Naive B cell (primary cell): ENCODE results near the gene TNFRSF13B. TPM values are rescaled to one million over a fixed set of nuclear protein-coding genes. Genes with fewer than 3 reads are reported as not detected.
"Not testable (repeated sequence)": the region's sequence is repeated elsewhere in the genome, so short reads cannot be mapped to it uniquely, and the experiment has no call there.

Source experiments
- ATAC-seq, 2 donors: fragments of 150-1000 bp; cut with Tn5 transposase; 2 replicates each; pipeline ENCODE4 v1.10.0; 2021; ENCODE audit warnings: low read depth in 2 of 2, mild to moderate bottlenecking in 2 of 2, moderate library complexity in 2 of 2
- DNase-seq: peaks from one replicate; pipeline ENCODE4 v3.0.0; 2022
- H3K27ac Mint-ChIP-seq, 6 donors: one replicate each; pipeline ENCODE4 v1.8.0; 2020 to 2022; ENCODE audit warnings: mild to moderate bottlenecking in 6 of 6, mixed read lengths in 6 of 6, moderate library complexity in 5 of 6, inconsistent platforms in 2 of 6
- H3K27me3 Mint-ChIP-seq, 3 donors: one replicate each; pipeline ENCODE4 v1.8.0; 2021 to 2022; ENCODE audit warnings: mixed read lengths in 3 of 3, mild to moderate bottlenecking in 1 of 3
- H3K36me3 Mint-ChIP-seq, 2 donors: one replicate each; pipeline ENCODE4 v1.8.0; 2020 to 2022; ENCODE audit warnings: mixed read lengths in 2 of 2, inconsistent platforms in 1 of 2, mild to moderate bottlenecking in 1 of 2
- H3K4me1 Mint-ChIP-seq, 3 donors: one replicate each; pipeline ENCODE4 v1.8.0; 2020 to 2022; ENCODE audit warnings: mixed read lengths in 3 of 3, inconsistent platforms in 1 of 3, mild to moderate bottlenecking in 1 of 3, moderate library complexity in 1 of 3
- H3K4me3 Mint-ChIP-seq, 8 donors: one replicate each; pipeline ENCODE4 v1.8.0; 2020 to 2022; ENCODE audit warnings: mild to moderate bottlenecking in 8 of 8, mixed read lengths in 8 of 8, moderate library complexity in 8 of 8, inconsistent platforms in 2 of 8
- H3K9me3 Mint-ChIP-seq, 7 donors: one replicate each; pipeline ENCODE4 v1.8.0; 2020 to 2022; ENCODE audit warnings: mixed read lengths in 7 of 7, mild to moderate bottlenecking in 5 of 7, inconsistent platforms in 2 of 7, moderate library complexity in 1 of 7
- polyA plus RNA-seq, 6 donors: library from polyadenylated mRNA; unstranded; fragments of 300-500 nt; fragmentation: Illumina TruSeq; gene quantifications; one replicate each; pipeline ENCODE4 v1.2.3, GENCODE V29; 2021; ENCODE audit warnings: low read depth in 6 of 6

Gene TNFRSF13B
- polyA plus RNA-seq, 6 donors from 2014 or later = 4.0 to 17.5 (median 13.3) TPM

DNA sequence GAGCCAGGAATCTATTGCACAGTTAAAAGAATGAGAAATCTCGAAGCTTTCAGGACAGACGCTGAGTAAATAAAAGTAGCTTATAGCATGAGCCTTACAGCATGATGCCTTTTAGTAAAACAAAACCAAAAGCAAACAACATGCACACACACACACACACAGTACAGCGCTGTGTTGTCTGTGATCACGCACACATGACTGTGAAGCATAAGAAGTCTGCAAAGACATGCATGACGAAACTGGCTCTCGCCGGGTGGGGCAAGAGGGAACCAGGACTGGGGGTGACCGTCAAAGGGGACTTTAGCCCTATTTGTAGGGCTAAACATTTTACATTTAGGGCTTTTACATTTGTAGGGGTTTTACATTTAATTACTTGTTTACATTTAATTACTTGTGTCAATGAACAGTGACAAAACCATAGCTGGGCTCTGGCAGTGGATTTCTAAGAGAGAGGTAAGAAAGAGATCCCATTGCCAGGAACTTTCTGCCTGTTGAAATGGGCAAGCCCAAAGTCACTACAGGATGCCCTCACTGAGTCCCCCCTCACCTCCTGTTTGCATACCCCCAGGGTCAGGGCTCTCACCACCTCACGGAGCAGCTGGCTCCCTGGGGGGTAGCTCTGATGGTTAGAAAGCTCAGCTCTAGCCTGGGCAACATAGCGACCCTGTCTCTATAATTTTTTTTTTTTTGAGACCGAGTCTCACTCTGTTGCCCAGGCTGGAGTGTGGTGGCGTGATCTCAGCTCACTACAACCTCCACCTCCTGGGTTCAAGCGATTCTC lies 2.0 kb upstream of the TNFRSF13B start:
- H3K27me3 Mint-ChIP-seq = no peaks in the 10 kb centered on the region
- no peaks in the 10 kb centered on the region for H3K9me3 Mint-ChIP-seq
- ATAC-seq (peak; percentile 71 to 78), DNase-seq (peak; percentile 72)
- peak overlapping the region; percentile 58 to 93 (median 82) for H3K4me3 Mint-ChIP-seq
- peaks cover 73 to 96% (median 77%) of the 10 kb centered on the region in 3 donors for H3K4me1 Mint-ChIP-seq
- H3K36me3 Mint-ChIP-seq = no peaks in the 10 kb centered on the region
- peak overlapping the region; percentile 84 to 99 (median 90) for H3K27ac Mint-ChIP-seq

DNA sequence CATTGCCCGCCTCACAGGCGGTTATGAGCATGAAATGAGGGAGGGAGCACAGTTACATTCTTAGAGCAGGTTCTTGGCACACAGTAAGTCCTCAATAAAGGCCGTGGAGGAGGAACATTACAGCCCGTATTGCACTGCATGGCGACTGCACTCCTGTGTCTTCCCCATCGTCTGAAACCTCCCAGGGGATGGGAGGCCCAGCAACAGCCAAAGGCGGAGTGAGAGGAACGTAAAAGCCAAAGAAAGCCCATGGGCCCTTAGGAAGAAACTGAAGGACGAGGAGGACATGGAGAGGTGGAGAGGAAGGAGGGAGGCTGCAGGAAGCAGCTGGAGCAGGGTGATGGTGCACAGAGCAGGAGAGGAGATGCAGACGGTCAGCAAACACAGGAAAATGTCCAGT lies 1.1 kb upstream of the TNFRSF13B start:
- Mint-ChIP-seq H3K27ac (peak overlapping the region in 5 of 6 donors; percentile 88 to 99 (median 93)), H3K4me3 (peak overlapping the region; percentile 58 to 93 (median 82)), H3K4me1 (peaks cover 73 to 91% (median 77%) of the 10 kb centered on the region in 3 donors)
- H3K36me3 Mint-ChIP-seq, ATAC-seq, DNase-seq, H3K9me3 Mint-ChIP-seq, H3K27me3 Mint-ChIP-seq: not testable (repeated sequence)

- Mint-ChIP-seq H3K27ac (peak overlapping the region; percentile 53 to 99 (median 92)), H3K4me1 (peaks cover 67 to 86% (median 76%) of the 10 kb centered on the region in 3 donors), H3K9me3 (no peaks in the 10 kb centered on the region), H3K36me3 (no peaks in the 10 kb centered on the region), H3K4me3 (peak overlapping the region; percentile 74 to 93 (median 86)), H3K27me3 (no peaks in the 10 kb centered on the region)
- no peak for DNase-seq
- ATAC-seq = no peak
Measured at GRCh38 chr17:16972346-16972745, 428 bp upstream of the TNFRSF13B start.

DNA sequence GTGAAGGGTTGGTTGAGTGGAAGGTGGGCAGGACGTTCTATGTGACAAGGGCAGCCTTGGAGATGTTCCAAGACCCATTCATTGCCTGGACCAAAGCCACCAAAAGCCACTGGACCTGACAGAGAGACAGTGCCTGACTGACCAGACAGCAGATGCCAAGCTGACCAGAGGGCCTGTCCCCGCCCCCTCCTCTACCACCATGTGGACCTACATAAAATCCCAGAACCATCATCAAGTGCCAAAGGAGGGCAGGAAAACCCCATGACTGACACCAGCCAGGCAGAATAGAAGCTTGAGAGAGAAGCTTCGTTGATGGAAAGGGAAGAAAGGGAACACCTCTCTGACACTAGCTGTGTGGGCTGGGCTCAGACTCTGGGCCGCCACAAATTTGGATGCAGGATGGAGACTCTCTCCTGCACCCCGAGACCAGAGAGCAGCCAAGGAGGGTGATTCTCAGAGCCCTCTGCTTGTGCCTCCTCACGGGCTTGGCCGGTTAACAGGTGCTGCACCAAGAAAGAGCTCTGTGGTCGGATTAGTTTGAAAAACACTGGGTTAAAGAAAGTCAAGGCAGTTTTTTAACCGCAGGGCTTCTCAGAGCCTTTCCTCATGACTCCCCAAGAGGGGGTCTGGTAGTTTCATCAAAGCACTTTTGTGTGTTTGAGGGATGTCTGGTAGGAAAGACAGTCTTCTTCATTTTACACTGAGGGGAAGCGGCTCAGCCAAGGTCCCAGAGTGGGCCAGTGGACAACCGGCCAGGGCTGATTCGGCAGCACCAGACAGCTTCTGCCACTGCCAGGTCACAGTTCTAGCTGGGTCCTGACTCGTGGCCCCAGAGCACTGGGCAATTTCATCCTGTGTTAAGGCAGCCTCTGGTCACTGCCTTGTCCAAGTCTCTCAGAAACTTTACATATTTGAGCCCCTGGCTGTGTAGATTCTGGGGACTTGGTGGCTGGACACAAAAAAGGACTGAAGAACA lies 1.7 kb downstream of the TNFRSF13B start:
- peaks cover 55 to 69% (median 55%) of the 10 kb centered on the region in 3 donors for H3K4me1 Mint-ChIP-seq
- no peak for DNase-seq
- peak overlapping the region; percentile 9 to 99 (median 77) for H3K27ac Mint-ChIP-seq
- H3K4me3 Mint-ChIP-seq = peak overlapping the region; percentile 32 to 87 (median 80)
- no peaks in the 10 kb centered on the region for H3K27me3 Mint-ChIP-seq
- peak in 1 of 2 donors; percentile 8 for ATAC-seq
- H3K9me3 Mint-ChIP-seq = no peaks in the 10 kb centered on the region
- no peaks in the 10 kb centered on the region for H3K36me3 Mint-ChIP-seq

DNA sequence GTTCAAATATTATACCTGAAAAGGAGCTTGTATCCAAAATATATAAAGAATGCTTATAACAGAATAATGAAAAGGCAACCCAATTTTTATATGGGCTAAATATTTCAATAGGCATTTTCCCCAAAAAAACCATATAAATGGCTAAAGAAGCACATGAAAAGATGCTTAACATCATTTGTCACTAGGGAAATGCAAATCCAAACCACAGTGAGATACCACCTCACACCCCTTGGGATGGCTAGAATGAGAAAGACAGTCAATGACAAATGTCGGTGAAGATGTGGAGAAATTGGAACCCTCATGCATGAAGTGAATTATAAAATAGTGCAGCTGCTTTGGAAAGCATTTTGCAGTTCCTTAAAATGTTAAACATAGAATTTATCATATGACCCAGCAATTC lies 3.1 kb downstream of the TNFRSF13B start:
- Mint-ChIP-seq H3K4me3 (peak overlapping the region in 3 of 8 donors; percentile 12 to 87 (median 54)), H3K9me3 (no peaks in the 10 kb centered on the region), H3K36me3 (no peaks in the 10 kb centered on the region), H3K27ac (peak overlapping the region in 4 of 6 donors; percentile 29 to 99 (median 55)), H3K27me3 (no peaks in the 10 kb centered on the region), H3K4me1 (peaks cover 46 to 56% (median 48%) of the 10 kb centered on the region in 3 donors)
- DNase-seq = no peak
- no peak for ATAC-seq

DNA sequence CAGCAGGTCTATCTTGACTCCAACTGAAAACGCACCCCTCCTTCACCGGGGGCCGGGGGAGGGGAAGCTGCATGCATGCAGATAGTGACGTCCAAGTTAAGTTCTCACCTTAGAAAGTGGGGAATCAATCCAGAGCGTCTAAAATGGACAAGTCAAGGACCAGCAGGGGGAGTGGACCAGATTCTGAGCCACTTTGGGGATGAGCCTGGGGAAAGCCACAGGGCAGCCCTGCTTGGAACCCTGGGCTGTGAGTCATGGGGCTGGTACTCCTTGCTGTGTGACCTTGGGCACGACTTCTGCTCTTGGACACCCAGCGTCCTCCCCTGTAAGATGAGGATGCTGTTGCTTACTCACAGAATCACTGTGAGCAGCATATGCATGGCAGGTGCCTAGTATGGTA lies 9.1 kb downstream of the TNFRSF13B start:
- Mint-ChIP-seq H3K4me3 (no peak overlapping the region), H3K36me3 (peaks cover 0 to 26% of the 10 kb centered on the region in 2 donors), H3K4me1 (peaks cover 27 to 43% (median 41%) of the 10 kb centered on the region in 3 donors), H3K27me3 (no peaks in the 10 kb centered on the region), H3K9me3 (peaks cover 0 to 9% (median 2%) of the 10 kb centered on the region in 7 donors), H3K27ac (peak overlapping the region in 2 of 6 donors; percentile 64 to 72)
- no peak for DNase-seq
- ATAC-seq = peak in 1 of 2 donors; percentile 12

- Mint-ChIP-seq H3K4me1 (peaks cover 24 to 43% (median 42%) of the 10 kb centered on the region in 3 donors), H3K9me3 (peaks cover 0 to 9% (median 2%) of the 10 kb centered on the region in 7 donors), H3K4me3 (peak overlapping the region in 1 of 8 donors; percentile 64), H3K27me3 (no peaks in the 10 kb centered on the region), H3K27ac (peak overlapping the region in 5 of 6 donors; percentile 47 to 81 (median 64)), H3K36me3 (peaks cover 0 to 26% of the 10 kb centered on the region in 2 donors)
- peak in 1 of 2 donors; percentile 28 for ATAC-seq
- no peak for DNase-seq
Measured at GRCh38 chr17:16961792-16962191, 10.1 kb downstream of the TNFRSF13B start.

DNA sequence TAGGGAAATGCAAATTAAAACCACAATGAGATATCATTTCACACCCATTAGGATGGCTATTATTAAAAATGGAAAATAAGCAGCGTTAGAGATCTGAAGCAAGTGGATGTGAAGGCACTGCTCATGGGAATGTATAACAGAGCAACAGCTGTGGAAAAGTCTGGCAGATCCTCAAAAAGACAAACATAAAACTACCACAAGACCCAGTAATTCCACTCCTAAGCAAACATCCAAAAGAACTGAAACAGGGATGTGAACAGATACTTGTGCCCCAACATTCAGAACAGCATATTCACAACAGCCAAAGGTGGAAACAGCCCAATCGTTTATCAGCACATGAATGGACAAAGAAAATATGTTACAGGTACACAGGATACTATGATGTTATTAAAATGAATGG lies 10.9 kb downstream of the TNFRSF13B start:
- peaks cover 0 to 10% (median 5%) of the 10 kb centered on the region in 7 donors for H3K9me3 Mint-ChIP-seq
- peak overlapping the region in 1 of 8 donors; percentile 8 for H3K4me3 Mint-ChIP-seq

DNA sequence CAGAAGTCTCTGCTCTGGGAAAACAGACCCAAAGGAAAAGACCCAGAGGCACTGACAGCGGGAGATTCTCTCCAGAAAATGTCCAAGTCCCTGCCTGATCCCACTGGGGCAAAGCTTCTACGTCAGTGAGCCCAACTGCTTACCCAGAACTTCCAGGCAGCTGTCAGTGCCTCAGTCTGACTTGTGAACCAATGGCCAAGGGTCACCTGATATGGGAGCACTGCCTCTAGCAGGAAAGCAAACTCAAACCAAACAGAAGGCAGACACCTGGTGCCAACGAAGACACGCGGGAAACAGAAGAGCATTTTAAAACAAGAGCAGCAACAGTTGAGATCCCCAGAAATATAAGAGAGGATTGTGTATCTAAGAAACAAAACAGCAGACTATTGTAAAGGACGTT lies 16.9 kb downstream of the TNFRSF13B start:
- Mint-ChIP-seq H3K4me3 (peak overlapping the region in 1 of 8 donors; percentile 45), H3K4me1 (peaks cover 45 to 56% (median 53%) of the 10 kb centered on the region in 3 donors), H3K27ac (peak overlapping the region in 3 of 6 donors; percentile 42 to 82 (median 59)), H3K9me3 (peaks cover 0 to 11% (median 8%) of the 10 kb centered on the region in 7 donors), H3K36me3 (peaks cover 7 to 50% of the 10 kb centered on the region in 2 donors)
- not testable (repeated sequence) for H3K27me3 Mint-ChIP-seq, DNase-seq, ATAC-seq

More for the DNA sequence above, 10.9 kb downstream of the TNFRSF13B start:
- Mint-ChIP-seq H3K27ac (peak overlapping the region in 4 of 6 donors; percentile 10 to 76 (median 56)), H3K36me3 (peaks cover 0 to 33% of the 10 kb centered on the region in 2 donors), H3K4me1 (peaks cover 30 to 50% (median 46%) of the 10 kb centered on the region in 3 donors)
- not testable (repeated sequence) for H3K27me3 Mint-ChIP-seq, DNase-seq, ATAC-seq

DNA sequence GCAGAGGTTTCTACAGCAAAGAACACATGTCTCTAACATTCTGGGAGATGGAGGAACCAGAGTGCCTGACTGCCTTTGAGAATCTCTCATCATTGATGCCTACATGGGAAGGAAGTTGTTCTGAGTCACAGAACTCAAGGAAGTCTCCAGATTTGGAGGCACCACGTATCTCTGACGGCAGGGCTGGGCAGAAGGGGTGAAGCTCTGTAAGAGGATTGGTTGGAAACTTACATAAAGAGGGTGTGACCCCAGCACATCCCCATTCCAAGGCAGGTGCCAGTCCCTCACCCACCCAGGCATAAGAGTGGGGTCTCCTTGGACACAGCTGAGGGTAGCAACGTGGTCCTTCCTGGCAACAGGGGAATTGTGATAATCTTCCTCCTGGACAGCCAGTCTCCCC lies 17.4 kb downstream of the TNFRSF13B start:
- Mint-ChIP-seq H3K9me3 (peaks cover 0 to 9% (median 6%) of the 10 kb centered on the region in 7 donors), H3K27ac (peak overlapping the region in 5 of 6 donors; percentile 42 to 82 (median 66)), H3K27me3 (peaks cover 0 to 9% (median 0%) of the 10 kb centered on the region in 3 donors), H3K36me3 (peaks cover 7 to 45% of the 10 kb centered on the region in 2 donors), H3K4me1 (peaks cover 44 to 54% (median 49%) of the 10 kb centered on the region in 3 donors), H3K4me3 (peak overlapping the region in 2 of 8 donors; percentile 6 to 38)
- ATAC-seq = peak in 1 of 2 donors; percentile 27
- DNase-seq = no peak

- no peak for DNase-seq
- Mint-ChIP-seq H3K4me3 (peak overlapping the region in 1 of 8 donors; percentile 10), H3K36me3 (peaks cover 12 to 42% of the 10 kb centered on the region in 2 donors), H3K4me1 (peaks cover 37 to 52% (median 44%) of the 10 kb centered on the region in 3 donors), H3K9me3 (peaks cover 2 to 12% (median 10%) of the 10 kb centered on the region in 7 donors), H3K27me3 (peaks cover 0 to 9% (median 0%) of the 10 kb centered on the region in 3 donors), H3K27ac (peak overlapping the region in 3 of 6 donors; percentile 26 to 82 (median 59))
- ATAC-seq = no peak
Measured at GRCh38 chr17:16953841-16954240, 18.1 kb downstream of the TNFRSF13B start.

GRCh38 chr17:16953347-16953746 lies 18.6 kb downstream of the TNFRSF13B start:
- DNase-seq = no peak
- H3K27ac Mint-ChIP-seq = peak overlapping the region in 3 of 6 donors; percentile 28 to 80 (median 66)
- H3K4me3 Mint-ChIP-seq = no peak overlapping the region
- H3K36me3 Mint-ChIP-seq = peaks cover 17 to 47% of the 10 kb centered on the region in 2 donors
- peaks cover 37 to 51% (median 46%) of the 10 kb centered on the region in 3 donors for H3K4me1 Mint-ChIP-seq
- peaks cover 0 to 9% (median 0%) of the 10 kb centered on the region in 3 donors for H3K27me3 Mint-ChIP-seq
- H3K9me3 Mint-ChIP-seq = peaks cover 2 to 17% (median 14%) of the 10 kb centered on the region in 7 donors
- ATAC-seq = peak in 1 of 2 donors; percentile 54
